HPDE6-E6E7 (cell line): ENCODE results near the gene TAF1B.
"Not testable (repeated sequence)": the region's sequence is repeated elsewhere in the genome, so short reads cannot be mapped to it uniquely, and the experiment has no call there.

Experiments used
- DNase-seq: peaks from one replicate; pipeline ENCODE4 v3.0.0; 2011; ENCODE audit warnings: missing footprints; ENCODE audit errors: extremely low spot score

The TAF1B gene

DNA sequence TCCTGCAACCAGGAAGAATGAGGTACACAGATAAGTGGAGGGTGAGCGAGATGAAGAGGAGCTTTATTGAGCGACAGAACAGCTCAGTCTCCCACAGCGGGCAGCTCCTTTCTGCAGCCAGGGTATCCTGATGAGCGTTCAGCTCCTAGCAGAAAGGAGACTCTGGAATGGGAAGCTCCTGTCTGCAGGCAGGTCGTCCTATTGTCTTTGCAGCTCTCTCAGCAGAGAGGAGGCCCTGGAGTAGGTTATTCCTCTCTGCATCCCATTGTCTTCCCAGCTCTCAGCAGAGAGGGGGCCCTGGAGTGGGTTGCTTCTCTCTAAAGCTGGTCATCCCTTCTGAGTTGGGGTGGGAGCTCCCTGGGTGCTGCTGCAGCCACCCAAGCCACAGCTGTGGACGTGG is 41.2 kb downstream of the TAF1B start:
- no peak for DNase-seq

DNA sequence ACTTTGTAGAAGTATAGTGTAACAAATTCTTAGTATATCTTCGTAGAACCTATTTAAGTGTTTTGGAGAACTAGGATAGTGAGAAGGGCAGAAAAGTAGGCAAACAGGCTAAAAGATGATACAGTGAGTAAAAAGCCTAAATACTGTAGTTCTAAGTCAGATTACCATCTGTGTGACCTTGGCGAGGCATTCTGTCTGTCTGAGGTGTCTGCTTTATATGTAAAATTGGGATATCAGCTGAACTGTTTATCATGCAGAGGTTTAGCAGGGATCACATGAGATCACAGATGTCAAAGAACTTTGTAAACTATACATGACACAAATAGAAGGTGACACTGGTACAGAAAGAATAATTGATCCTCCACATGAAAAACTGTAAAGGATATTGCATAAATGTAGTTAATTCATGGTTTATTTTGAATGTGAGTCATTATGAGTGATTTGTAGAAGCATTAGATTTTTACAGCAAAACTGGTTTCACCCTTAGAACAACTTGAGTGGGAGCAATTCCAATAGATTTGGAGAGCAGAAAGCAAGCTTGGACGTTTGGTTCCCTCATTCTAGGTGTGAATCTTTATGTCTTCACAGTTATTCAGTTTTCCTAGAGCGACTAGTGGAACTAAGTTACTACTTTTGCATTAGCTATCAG is 41.9 kb downstream of the TAF1B start:
- DNase-seq, result no peak

DNA sequence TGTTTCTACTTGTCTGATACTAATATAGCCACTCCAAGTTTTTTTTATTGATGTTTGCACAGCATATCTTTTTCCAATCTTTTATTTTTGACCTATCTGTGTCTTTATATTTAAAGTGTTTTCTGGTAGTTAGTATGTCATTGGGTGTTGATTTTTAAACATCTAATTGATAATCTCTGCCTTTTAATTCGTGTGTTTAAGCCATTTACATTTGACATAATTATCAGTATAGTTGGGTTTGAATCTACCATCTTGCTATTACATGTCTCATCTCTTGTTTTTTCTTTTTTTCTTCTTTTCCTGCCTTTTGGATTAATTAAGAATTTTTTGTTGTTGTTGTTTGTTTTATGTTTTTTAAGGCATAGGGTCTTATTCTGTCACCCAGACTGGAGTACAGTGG is 44.2 kb downstream of the TAF1B start:
- no peak for DNase-seq

DNA sequence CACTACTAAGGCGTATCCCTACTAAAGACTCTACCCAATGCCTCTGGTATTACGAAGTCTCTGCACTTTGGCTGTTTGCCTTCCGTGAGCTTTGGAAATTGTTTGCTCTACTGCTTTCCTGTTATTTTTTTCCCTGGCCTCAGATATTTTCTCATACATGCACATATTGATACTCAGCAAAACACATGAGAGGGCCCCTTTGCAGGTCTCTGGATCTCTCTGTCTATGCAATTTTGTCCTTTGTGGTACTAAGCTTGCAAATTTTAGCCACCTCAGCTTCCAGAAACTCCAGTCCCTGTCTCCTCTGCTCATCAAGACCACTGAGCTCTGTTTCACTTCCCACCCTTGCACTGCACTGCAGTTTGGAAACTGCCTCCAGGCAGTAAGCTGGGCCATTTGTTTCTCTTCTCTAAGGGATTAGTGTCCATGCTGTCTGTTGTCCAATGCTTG is 46.6 kb downstream of the TAF1B start:
- DNase-seq, result no peak

DNA sequence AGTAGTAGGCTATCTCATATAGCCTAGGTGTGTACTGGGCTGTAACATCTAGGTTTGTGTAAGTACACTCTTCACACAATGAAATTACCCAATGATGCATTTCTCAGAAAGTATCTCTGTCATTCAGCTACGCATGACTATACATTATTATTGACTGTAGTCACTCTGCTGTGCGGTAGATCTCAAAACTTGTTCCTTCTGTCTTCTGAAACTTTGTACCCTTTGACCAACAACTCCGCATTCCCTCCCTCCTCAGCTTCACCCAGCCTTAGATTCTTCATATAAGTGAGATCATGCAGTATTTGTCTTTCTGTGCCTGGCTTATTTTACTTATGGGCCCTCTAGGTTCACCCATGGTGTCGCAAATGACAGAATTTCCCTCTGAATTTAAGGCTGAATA is 49.0 kb downstream of the TAF1B start:
- DNase-seq, result no peak

DNA sequence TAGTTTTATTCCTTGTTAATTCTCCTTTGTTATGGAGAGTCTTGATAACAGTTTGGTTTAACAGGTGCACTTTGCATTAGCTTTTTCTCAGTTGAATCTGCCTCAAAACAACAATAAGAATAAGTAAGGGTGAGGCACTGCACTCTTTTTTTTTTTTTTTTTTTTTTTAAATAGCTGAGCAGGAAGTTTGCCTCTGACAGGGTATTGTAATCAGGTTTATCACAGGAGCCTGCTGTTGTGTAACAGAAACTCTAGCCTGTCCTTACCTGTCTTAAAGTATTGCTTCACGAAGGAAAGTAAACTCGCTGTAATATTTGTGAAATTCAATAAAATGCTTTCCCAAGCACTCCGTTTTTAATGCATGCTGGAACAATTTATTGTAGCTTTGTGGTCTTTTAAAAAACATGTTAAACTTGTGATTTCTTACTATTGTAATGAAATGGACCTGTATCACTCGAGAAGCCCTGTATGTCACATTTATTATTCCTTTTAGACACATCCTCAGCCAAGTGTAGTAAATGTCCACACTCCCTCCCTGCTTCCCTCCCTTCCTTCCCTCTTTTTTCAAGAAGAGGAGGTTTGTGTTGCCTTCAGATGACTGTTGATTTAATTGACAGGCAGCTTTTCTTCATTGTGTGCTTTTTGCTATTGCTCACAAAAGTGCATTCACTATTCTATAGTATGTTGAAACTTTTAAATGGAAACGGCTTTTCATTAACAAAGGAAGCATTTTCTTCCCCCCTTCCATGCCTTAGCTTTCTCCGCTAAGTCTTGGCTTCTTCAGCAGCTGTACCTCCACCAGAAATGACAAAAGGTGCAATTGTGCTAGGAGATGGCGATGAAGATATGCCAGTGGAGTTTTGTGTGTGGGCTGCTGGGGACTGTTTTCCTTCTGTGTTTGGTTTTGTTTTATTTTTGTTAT is 52.7 kb downstream of the TAF1B start:
- peak; percentile 51 for DNase-seq

DNA sequence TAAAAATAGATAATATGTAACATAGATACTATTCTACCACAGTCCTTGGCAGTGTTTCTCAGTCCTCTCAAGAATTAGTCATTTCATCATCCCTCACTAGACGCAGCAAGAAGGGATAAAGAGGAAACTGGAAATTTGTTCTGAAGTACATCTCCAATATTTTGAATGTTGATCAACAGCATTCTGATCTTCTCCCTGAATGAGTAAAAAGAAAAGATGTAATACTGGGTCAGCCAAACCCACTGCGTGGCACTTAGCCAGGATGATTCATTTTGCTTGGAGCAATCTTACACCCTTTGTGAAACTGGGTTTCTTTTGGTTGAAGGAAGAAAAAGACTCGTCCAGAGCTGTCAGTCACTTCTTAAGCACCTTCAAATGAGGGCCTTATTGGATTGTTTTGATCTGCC is 54.1 kb downstream of the TAF1B start:
- peak; percentile 64 for DNase-seq

DNA sequence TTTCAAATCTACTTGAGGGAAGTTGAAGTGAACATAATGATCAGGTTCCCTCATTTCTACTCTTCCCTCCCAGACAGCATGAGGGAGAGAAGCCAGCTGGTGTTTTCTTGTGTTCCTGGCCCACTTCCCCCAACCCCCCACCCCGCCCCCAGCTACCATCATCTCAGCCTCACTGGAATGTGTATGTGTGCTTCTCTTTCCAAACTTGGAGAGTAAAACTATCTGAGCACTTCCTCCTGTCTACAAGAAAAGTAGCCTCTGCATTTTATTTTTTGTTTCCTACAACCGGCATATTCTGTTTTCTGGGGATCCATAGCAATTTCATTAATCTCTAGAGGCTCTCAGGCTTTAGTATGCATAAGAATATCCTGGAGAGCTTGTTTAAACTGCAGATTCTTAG is 54.6 kb downstream of the TAF1B start:
- DNase-seq, result no peak

DNA sequence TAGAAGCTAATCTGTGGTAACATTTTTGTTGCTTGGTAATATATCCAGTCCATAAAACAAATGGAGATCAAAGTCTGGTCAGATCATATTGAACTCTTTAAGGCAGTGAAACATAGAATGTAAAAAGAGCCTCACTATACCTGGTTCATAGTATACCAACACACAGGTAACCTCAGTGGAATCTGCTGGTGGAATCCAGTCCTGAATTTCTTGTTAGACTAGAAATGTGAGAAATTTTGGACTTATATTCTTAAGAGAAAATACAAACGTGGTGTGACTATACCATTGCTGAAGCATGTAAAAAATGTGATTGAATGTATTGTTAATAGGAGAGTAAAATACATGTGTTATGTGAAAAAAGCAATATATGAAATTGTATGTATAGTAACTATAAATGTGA is 62.1 kb downstream of the TAF1B start:
- DNase-seq, result peak; percentile 15

DNA sequence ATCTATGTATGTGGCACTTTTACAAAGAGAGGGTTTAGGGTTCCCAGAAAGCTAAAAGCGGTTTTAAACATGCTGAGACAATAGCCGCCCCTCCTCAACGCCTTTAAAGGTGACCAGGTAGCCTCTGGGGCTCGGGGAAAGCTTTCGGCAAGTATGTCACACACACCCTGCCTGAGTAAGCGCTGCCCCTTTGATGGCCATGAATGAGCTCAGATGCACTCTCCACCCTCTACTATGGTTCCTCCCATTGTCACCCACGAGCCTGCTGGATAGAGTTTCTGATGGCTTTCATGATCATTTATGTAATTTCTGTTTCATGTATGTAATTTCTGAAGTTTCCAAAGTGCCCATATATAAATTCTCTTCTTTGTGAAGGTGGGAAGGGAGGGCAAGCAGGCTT is 64.1 kb downstream of the TAF1B start:
- DNase-seq, result no peak

DNA sequence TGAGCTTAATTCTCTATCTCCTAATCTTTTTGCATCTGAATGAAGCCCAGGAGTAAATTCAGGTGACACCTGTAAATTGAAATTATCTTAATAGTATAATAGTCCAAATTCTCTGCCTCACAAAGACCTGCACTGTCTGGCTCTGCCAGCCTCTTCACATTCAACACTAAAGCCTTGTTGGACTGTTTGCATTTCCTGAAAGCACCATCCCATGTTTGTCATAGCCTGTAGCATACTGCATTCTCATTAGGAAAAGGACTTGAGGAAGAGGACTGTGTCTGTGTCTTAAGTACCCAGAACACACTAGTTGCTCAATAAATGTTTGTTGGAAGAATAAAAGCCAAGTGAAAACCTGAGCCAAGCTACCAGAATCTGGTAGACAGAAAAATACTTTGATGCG is 65.4 kb downstream of the TAF1B start:
- no peak for DNase-seq

DNA sequence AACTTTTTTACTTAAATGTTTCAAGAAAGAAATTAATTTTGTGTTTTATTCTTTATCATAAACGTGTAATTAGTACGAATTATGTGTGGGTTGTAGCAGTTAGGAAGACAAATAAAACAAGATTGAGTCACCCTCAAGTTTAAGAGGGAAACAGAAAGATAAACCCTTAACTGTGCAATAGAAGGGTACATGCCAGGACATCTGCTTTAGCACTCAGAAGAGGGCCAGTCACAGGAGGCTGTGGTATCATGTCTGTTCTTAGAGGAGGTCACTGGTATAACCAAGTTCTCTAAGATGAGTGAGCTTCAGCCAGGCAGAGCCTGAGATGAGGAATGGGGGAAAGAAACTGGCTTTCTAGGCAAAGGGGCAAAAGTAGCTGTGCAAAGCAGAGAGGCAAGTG is 65.8 kb downstream of the TAF1B start:
- DNase-seq, result no peak

DNA sequence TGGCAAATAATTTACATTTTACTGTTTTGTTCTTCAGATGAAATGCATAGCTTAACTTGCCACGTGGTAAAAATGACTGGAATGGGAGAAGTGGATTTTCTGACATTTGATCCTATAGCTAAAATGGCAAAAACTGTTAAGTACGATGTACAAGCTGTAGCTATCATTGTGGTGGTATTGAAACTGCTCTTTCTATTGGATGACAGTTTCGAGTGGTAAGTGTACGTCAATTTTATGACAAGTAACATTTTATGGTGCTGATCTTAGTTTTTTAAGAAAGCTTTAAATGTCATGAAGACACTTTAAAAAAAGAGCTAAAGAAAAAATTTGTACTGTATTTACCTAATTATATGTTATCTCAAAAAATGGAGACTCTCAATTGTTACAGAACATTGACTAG is 67.4 kb downstream of the TAF1B start:
- DNase-seq, result no peak

DNA sequence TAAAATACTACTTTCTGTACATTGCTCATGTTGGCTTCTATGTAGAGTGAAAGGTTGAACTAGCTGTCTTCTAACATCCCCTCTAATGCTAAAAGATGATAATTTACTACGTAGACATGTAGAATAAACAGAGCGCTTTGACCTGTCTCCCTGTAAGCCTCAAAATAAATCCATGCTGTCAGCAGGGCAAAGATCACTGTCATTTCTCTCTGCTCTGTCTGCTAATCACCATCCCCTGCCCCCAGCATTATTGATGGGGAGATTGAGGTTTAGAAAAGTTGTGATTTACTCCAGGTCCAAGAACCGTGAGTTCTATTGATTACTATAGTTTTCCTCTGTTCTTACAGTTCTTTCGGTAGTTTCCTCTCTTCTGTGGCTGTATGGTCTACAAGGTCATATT is 69.2 kb downstream of the TAF1B start:
- no peak for DNase-seq

DNA sequence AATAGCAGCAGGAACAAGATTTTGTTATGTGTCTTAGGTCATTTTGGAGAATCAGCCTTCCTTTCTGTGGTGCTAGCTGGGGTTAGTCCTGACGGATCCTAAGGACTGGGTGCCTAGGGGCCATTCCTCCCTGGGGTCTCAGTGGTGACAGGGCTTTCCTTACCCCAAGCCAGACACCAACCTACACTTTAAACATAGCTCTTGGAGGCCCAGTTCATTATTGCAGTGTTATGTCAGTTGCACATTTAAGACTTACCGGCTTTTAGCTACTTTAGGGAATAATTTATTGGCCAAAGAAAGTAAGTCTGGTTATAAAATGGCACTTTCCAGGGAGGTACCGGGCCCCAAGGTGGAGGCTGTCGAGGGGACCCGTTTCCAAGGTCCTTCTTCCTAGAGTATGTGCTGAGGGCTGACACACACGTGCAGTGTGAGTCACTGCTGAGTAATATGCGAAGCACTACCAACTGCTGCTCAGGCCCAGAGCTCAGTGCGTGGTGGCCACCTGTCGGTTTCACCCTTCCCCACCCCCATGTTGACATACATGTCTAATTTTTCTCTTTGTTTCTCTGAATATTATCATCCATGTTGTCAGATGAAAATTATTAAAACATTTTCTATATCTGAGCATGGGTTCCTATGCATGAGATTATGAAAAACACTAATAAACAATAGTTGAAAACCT is 71.3 kb downstream of the TAF1B start:
- DNase-seq, result peak; percentile 89

DNA sequence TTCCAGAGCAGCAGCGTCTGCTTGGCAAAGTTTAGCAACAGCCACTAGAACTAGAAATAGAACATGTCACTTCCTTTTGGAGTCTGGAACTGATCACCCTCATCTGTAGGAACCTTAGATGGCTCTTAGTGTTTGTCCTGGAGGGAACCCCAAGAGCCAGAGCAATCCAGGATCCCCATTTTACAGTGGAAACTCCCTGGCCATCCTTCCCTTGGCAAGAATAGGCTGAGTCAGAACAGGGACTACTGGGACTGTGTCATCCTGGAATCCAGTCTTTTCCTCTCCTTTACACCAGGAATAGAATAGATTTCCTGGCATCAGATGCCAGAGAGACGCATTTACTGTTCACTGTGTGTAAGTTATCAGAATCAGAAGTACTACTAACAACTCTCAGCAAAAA is 75.0 kb downstream of the TAF1B start:
- DNase-seq, result no peak

DNA sequence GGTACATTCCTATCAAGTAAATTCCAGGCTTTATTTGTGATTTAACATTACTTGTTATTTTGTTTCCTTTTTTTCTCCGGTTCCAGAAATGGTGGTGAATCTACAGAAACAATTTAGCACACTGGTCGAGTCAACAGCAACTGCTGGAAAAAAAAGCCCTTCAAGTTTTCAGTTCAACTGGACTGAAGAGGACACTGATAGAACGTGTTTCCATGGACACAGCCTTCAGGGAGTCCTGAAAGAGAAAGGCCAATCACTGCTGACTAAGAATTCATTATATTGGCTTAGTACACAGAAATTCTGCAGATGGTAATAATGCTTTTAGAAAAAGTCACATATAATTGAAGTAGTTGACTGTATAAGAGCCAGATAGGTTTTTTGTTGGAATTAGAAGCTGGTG is 76.2 kb downstream of the TAF1B start:
- no peak for DNase-seq

DNA sequence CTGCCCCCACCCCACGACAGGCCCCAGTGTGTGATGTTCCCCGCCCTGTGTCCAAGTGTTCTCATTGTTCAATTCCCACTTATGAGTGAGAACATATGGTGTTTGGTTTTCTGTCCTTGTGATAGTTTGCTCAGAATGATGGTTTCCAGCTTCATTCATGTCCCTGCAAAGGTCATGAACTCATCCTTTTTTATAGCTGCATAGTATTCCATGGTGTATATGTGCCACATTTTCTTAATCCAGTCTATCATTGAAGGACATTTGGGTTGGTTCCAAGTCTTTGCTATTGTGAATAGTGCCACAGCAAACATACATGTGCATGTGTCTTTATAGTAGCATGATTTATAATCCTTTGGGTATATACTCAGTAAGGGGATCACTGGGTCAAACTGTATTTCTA is 83.7 kb downstream of the TAF1B start:
- not testable (repeated sequence) for DNase-seq

DNA sequence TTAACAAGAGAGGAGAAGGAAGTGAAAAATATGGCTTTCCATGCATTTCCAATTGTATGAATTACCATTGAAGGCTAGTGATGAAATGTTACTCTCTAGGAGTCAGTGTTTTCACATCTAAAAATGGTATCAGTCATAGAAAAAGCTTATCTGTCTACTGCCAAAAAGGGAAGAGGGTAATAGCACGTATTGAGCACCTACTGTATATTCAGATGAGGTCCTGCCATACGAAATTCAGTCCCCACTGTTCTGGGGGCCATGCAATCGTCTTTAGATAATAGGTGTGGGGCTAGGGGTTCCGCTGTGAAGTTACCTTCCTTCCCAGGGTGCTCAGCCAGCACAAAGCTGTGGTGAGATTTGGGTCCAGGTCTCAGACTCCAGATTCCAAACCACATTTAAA is 94.0 kb downstream of the TAF1B start:
- no peak for DNase-seq

DNA sequence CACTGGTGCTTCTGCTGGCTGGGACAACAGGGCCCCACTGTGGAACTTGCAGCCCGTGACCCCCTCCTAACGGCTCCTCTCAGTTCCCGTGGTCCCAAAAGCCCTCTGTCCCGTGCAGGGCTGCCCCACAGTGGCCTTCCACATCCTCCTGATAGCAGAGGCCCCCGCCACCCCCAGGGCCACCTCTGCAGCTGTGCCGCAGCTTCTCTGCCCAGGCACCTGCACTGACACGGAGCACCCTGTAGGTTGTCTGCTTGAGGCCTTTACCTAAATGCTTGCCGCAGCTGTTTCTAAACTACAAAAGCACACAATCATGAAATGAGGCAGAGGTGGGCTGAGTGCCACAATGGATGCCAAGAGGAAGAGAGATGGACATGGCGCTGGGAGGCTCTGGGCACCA is 94.7 kb downstream of the TAF1B start:
- DNase-seq, result no peak

DNA sequence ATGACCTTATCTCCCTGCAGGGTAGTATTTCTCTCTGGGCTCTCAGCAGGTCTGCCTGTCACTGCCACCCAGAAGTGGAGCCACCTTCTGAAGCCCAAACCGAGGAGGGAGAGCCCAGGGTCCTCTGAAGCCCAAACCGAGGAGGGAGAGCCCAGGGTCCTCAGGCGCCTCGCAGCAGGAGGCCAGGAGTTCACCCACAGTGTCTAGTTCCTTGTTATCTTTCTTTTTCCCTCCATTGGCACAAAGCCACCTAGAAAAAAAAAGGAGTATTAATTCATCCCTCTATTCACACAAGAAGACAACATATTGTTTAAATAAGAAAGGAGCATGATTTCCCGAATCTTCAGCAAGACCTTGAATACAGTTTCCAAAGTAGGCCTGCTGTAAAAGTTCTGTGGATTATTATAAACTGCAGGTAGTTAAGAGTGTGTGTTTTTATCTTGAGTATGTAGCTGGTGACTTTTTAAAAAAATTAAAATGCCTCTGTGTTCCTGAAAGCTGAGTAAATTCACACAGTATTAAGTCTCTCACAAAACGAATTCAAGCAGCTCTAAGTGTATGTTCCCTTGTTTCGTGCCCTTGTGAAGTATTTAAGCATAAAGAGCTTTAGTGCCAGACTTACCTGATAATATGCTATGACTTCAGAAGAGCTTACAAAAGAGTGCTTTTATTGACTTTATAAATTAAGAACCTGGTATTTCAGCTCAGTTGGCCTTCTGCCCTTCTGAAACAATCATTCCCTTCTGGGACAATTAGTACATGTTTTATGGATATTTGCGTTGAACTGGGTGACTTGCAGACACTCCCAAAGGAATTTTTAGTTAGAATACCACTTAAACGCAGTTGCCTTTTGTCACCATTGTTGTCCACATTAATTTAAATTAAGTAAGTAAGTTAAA is 96.6 kb downstream of the TAF1B start:
- no peak for DNase-seq
